Measurements from ENCODE around the gene SPRED3.
A peak's percentile ranks its signal among the peaks of the same experiment; 100 is the strongest.
"Not testable (repeated sequence)": the region's sequence is repeated elsewhere in the genome, so short reads cannot be mapped to it uniquely, and the experiment has no call there.

Gene SPRED3

DNA sequence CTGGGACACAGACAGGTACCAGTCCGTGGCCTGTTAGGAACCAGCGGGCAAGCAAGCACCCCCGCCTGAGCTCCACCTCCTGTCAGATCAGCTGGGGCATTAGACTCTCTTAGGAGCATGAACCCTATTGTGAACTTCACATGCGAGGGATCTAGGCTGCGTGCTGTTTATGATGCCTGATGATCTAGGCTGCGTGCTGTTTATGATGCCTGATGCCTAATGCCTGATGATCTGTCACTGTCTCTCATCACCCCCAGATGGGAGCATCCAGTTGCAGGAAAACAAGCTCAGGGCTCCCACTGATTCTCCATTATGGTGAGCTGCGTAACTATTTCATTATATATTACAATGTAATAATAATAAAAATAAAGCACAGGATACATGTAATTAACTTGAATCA, 33.9 kb downstream of the SPRED3 start:
- DNase-seq, result no peak

DNA sequence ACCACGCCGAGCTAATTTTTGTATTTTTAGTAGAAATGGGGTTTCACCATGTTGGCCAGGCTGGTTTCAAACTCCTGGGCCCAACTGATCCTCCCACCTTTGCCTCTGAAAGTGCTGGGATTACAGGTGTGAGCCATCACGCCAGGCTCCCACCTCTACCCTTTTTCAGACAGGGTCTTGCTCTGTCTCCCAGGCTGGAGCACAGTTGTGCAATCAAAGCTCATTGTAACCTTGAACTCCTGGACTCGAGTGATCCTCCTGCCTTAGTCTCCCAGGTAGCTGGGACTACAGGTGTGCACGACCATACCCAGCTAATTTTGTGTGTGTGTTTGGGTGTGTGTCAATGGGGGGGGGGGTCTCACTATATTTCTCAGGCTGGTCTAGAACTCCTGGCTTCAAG, 35.8 kb downstream of the SPRED3 start:
- no peak for DNase-seq

- no peak for DNase-seq
Measured at GRCh38 chr19:38425222-38425809, 36.8 kb downstream of the SPRED3 start.

- peak; percentile 90 for DNase-seq
Measured at GRCh38 chr19:38425810-38426466, 37.4 kb downstream of the SPRED3 start, which contains the start of gene RASGRP4. Gene RASGRP4 (minus strand): TSS chr19:38426219. CDS start chr19:38426091, 128 bp downstream.

DNA sequence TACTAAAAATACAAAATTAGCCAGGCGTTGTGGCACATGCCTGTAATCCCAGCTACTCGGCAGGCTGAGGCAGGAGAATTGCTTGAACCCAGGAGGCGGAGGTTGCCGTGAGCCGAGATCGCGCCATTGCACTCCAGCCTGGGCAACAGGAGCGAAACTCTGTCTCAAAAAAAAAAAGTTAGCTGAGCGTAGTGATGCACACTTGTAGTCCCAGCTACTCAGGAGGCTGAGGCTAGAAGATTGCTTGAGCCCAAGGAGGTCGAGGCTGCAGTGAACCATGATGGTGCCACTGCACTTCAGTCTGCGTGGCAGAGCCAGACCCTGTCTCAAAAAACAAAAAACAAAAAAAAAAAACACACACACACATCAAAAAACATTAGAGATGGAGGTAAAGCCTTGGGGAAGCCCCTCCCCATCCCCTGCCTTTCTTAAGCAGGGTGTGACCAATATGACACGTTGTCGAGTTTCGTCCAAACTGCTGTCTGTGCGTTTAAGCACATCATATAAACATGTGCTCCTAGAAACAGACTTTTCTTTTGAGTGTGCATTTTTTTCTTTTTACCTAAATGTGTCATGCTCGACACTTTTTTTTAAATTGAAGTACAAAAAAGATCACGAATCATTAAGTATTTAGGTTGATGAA, 38.7 kb downstream of the SPRED3 start:
- not testable (repeated sequence) for DNase-seq

DNA sequence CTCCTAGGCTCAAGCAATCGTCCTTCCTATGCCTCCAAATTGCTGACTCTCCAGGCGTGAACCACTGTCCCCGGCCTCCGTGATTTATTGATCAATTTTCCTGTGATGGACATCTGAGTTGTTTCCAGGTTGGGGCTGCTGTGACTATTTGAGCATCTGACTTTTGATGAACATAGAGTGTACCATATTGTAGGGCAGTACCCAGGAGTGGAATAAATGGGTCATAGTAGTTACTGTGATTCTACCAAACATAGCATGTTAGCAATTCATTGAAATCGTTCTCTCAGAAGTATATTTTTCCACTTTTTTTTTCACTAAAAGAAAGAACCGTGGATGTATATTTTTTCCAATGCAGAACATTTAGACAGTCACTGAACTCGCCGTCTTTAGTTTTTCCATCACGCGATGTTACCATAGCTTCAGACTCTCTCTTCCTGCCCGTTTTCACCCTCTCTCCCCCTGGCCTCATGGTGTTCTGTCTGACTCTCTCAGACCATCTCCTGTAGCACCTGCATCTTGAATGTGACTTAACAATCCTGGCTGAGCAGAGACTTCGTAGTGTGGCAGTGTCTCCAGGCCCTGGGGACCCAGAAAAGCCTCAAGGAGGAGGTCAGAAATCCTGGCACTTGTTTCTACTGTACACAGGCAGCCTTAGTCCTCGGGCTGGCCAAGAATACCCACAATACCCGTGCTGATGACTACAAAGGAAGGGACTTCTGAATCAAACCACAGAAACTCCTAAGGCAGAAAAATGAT, 40.7 kb downstream of the SPRED3 start:
- DNase-seq, result peak; percentile 8

DNA sequence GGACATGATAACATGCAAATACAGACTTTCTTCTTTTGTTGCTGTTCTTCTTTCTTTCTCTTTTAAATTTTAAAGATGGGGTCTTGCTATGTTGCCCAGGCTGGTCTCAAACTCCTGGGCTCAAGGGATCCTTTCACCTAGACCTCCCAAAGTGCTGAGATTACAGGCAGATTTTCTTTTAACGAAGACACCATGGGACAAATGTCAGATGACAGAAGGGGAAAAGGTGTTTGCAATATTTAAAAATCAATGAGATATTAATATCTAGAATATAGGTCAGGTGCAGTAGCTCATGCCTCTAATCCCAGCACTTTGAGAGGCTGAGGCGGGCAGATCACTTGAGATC, 41.3 kb downstream of the SPRED3 start:
- DNase-seq, result no peak

DNA sequence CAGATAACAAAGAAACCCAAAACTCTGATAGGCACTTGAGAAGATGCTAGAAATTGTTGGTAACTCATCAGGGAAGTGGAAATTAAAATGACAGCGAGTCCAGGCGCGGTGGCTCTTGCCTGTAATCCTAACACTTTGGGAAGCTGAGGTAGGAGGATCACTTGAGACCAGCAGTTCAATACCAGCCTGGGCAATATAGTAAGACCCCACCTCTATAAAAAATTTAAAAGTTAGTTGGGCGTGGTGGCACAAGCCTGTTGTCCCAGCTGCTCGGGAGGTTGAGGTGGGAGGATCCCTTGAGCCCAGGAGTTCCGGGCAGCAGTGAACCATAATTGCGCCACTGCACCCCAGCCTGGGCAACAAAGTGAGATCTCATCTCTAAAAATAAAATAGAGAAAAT, 42.4 kb downstream of the SPRED3 start:
- DNase-seq, result no peak

- peak; percentile 16 for DNase-seq
Measured at GRCh38 chr19:38433268-38433733, 44.8 kb downstream of the SPRED3 start, which contains the start of gene RYR1. Gene RYR1 (plus strand): TSS chr19:38433691. CDS start chr19:38433830, 139 bp downstream.

DNA sequence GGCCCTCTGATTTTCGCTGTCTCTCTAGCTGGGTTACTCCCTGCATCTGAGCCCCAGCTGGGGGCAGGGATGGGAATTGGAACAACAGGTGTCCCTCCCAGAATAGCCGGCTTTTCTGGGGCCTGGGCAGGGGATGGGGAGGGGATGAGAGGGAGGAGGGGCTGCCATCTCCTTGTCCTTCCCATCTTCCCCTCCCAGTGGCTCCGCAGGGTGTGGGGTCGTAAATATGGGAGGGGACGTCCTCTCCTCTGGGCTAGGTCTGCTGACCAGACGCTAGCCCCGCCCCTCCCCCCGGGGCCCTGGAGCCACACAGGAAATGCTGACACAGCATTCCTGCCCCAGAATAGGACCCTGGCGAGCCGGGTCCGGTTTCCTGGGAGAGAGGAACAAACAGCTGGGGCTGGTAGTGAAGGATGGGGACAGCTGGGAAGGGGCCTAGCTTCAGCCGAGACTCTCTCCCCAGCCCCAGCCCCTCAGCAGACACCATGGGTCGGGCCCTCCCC, 46.1 kb downstream of the SPRED3 start:
- DNase-seq, result no peak

- DNase-seq, result no peak
Measured at GRCh38 chr19:38437295-38437694, 48.8 kb downstream of the SPRED3 start.

DNA sequence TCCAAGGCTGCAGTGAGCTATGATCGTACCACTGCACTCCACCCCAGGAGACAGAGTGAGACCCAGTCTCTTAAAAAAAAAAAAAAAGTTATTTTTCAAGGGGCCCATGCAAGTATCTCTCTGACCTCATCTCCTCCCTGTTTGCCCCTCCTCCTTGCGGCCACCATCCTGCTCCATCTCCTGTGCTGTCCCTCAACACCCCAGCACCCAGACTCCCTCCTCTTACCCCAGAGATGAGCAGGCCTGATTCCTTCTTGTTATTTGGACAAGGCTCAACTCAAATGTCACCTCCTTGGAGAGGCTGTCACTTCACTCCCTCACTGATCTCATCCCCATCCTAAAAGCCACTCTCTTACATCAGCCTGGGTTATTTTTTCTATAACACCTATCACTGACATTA, 49.4 kb downstream of the SPRED3 start:
- no peak for DNase-seq

- DNase-seq, result no peak
Measured at GRCh38 chr19:38440592-38440991, 52.1 kb downstream of the SPRED3 start.

DNA sequence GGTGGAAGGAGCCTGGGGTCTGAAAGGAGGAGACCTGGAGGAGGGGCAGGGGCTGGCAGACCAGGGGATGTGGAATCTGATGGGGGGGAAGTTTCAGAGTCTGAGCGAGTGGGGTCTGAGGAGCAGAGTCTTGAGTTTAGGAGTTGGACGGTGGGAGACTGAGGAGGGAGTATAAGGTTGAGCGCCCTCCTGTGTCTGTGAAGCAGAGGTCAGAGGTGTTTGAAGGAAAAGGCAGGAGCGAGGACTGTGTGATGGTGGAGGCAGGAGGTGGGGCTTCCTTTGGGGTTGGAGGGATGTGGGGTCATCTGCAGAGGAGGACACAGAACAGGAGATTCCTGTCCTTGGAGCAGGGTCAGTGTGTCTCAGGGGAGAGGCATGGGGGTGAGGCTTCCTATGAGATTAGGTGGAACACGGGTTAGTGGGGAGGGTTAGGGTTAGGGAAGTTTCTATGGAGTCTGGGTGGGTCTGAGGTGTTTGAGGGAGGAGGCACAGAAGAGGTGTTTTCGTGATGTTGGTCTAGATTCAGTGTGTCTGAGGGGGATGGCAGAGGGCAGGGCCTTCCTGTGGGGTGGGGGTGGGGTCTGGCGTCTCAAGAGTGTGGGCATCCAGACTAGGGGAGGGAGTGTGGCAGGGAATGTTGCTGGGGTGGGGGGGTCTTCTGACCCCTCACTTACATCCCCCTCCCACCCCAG, 53.3 kb downstream of the SPRED3 start:
- DNase-seq, result peak; percentile 48

DNA sequence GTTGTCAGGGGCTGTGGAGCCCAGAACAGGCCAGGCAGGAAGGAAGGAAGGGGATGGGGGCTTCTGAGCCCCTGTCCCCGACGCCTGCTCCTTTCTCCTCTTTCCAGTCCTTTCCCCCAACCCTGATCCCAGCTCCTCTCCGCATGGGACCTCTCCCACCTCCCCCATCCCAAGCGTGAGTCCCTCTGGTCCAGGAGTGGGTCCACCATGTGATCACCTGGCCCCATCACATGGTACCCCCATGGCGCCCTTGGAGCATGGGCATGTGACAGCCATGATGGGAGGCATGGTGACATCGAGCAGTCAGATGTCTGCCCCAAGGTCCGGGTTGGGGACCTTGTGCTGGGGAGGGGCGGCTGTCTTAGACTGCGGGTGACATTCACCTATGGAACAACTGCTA, 54.2 kb downstream of the SPRED3 start:
- DNase-seq, result no peak

DNA sequence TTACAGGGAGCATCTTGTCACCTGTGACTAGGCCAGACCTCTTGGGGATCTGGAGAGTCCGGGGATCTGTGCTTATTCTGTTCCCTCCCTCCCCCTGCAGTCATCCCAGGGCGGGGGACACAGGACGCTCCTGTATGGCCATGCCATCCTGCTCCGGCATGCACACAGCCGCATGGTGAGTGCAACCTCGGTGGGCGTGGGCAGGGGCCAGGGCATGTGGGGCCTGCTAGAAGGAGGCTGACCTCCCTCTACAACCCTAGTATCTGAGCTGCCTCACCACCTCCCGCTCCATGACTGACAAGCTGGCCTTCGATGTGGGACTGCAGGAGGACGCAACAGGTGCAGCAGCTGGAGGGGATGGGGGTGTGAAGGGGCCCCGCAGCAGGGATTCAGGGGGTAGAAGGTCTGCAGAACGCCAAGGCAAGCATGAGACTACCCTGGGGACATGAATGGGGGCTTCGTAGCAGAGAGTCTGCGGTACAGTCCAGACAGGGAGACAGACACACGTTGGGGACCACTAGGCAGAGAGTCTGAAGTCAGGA, 55.0 kb downstream of the SPRED3 start:
- no peak for DNase-seq

DNA sequence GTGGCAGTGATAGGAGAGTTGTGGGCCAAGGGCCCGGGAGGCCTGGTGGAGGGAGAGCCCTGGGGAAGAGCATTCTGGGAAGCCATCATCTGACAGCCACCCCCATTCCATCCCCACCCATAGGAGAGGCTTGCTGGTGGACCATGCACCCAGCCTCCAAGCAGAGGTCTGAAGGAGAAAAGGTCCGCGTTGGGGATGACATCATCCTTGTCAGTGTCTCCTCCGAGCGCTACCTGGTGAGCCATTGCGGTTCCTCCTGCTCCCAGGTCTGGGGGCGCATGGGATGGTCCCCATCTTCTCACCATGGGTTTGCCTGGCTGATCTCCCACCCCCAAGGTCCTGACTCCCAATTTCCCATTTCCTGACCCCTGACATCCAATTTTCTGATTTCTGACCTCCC, 55.5 kb downstream of the SPRED3 start:
- no peak for DNase-seq

GRCh38 chr19:38445362-38445761, 56.9 kb downstream of the SPRED3 start:
- DNase-seq, result no peak

DNA sequence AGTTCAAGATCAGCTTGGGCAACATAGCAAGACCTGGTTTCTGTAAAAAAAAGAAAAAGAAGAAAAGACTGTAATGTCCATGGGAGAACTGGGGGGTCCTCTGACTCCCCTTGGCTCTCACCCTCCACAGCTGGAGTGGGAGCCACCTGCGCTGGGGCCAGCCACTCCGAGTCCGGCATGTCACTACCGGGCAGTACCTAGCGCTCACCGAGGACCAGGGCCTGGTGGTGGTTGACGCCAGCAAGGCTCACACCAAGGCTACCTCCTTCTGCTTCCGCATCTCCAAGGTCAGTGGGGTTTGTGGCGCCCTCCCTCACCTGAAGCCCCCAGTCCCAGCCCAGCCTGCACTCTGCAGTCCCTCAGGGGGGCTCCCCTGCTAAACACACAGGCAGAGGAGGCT, 59.7 kb downstream of the SPRED3 start:
- DNase-seq, result no peak
